Kidney (tissue), 14 donors: ENCODE measurements around the gene NUDT3. TPM values are rescaled to one million over a fixed set of nuclear protein-coding genes. Genes with fewer than 3 reads are reported as not detected.

Experiments used
- DNase-seq, 5 donors: peaks; one replicate each; pipeline ENCODE4 v3.0.0-alpha.2; 2013 to 2020
- FAIRE-seq: peaks from 2 replicates; lab custom pipeline; 2012; peaks lifted over from hg19 to GRCh38; lab: Jason Lieb, UNC
- H3K27ac ChIP-seq, 2 donors: one replicate each; pipeline ENCODE4 v1.7.0; 2013; ENCODE audit warnings: low read depth in 2 of 2, low read length in 2 of 2, inconsistent platforms in 1 of 2
- H3K27me3 ChIP-seq: one replicate; pipeline ENCODE4 v1.7.1; 2013; ENCODE audit warnings: low read length, inconsistent platforms; ENCODE audit not compliant: control insufficient read depth, insufficient read depth
- H3K36me3 ChIP-seq, 3 donors: one replicate each; pipeline versions ENCODE4 v1.7.0 to v1.7.1; 2013; ENCODE audit warnings: low read length in 3 of 3, control low read depth in 1 of 3, inconsistent platforms in 1 of 3; ENCODE audit not compliant: insufficient read depth in 3 of 3, control insufficient read depth in 2 of 3
- H3K4me1 ChIP-seq, 3 donors: one replicate each; pipeline versions ENCODE4 v1.7.0 to v1.7.1; 2013; ENCODE audit warnings: low read length in 3 of 3, inconsistent platforms in 1 of 3, low read depth in 1 of 3; ENCODE audit not compliant: control insufficient read depth in 2 of 3, insufficient read depth in 2 of 3
- H3K4me3 ChIP-seq, 3 donors: one replicate each; pipeline versions ENCODE4 v1.7.0 to v1.8.1; 2013; ENCODE audit warnings: low read length in 3 of 3, control low read depth in 1 of 3, inconsistent platforms in 1 of 3
- H3K9ac ChIP-seq, 3 donors: one replicate each; pipeline versions ENCODE4 v1.7.0 to v1.7.1; 2013; ENCODE audit warnings: low read length in 3 of 3, control low read depth in 1 of 3, inconsistent platforms in 1 of 3
- H3K9me3 ChIP-seq, 3 donors: one replicate each; pipeline versions ENCODE4 v1.7.0 to v1.7.1; 2013; ENCODE audit warnings: low read length in 3 of 3, control low read depth in 1 of 3, inconsistent platforms in 1 of 3; ENCODE audit not compliant: control insufficient read depth in 2 of 3, insufficient read depth in 1 of 3
- CTCF ChIP-seq: IDR thresholded peaks from 3 replicates; pipeline ENCODE4 v1.5.1; 2012; ENCODE audit warnings: mild to moderate bottlenecking, moderate library complexity, borderline replicate concordance; ENCODE audit not compliant: insufficient read depth; ENCODE audit errors: extremely low read depth
- intact Hi-C: fragments of 100-400 bp; cut with DNase I; formaldehyde crosslinking; loops from one replicate; pipeline ENCODE4 v1.11.1; 2022
- polyA plus RNA-seq: library from polyadenylated mRNA; stranded (reverse); fragments of 350-450 nt; fragmentation: Illumina TruSeq; extraction: RNeasy Lipid Tissue Mini Kit (QIAGEN cat#74804); gene quantifications from one replicate; pipeline ENCODE4 v1.2.3, GENCODE V29; 2014; ENCODE audit warnings: low read depth, low replicate concordance; ENCODE audit not compliant: insufficient read depth
- total RNA-seq: library from RNA; stranded (reverse); fragmentation: NEBNext Ultra II Directional; extraction: Animal tissue kit (Norgen Biotek cat#: 25700); gene quantifications from one replicate; pipeline ENCODE4 v1.2.1, GENCODE V29; 2021
- donor health status: control.
- donor health status: control.
- donor health status: control.
- donor health status: control.
- donor health status: control.
- donor health status: DM: yes; HTN: yes; CAD: no.
- donor health status: Normal renal cell carcinoma (clear cell type).

The NUDT3 gene
- total and polyA plus RNA-seq, 2 donors from 2014 or later, result 17.7 to 53.8 TPM

- no peak overlapping the region for H3K9ac ChIP-seq
- FAIRE-seq (no peak), DNase-seq (peak in 2 of 5 donors; percentile 42 to 61)
- no peaks in the 10 kb centered on the region for H3K36me3 ChIP-seq
- no peaks in the 10 kb centered on the region for H3K9me3 ChIP-seq
- H3K27ac ChIP-seq, result no peak overlapping the region
- H3K4me3 ChIP-seq, result no peak overlapping the region
- TF ChIP-seq CTCF, result no peak
- intact Hi-C loops, result no loop called here
- H3K4me1 ChIP-seq, result peaks cover 0 to 5% (median 0%) of the 10 kb centered on the region in 3 donors
- no peaks in the 10 kb centered on the region for H3K27me3 ChIP-seq
Measured at GRCh38 chr6:34316431-34317171, 75.9 kb downstream of the NUDT3 start.

- intact Hi-C loops, result no loop called here
- Histone ChIP-seq H3K9me3 (no peaks in the 10 kb centered on the region), H3K9ac (no peak overlapping the region), H3K27me3 (no peaks in the 10 kb centered on the region), H3K4me1 (peaks cover 0 to 5% (median 0%) of the 10 kb centered on the region in 3 donors), H3K27ac (no peak overlapping the region), H3K36me3 (no peaks in the 10 kb centered on the region), H3K4me3 (no peak overlapping the region)
- no peak for TF ChIP-seq CTCF
- FAIRE-seq (no peak), DNase-seq (no peak)
Measured at GRCh38 chr6:34315780-34316179, 76.7 kb downstream of the NUDT3 start.

- DNase-seq (no peak), FAIRE-seq (no peak)
- intact Hi-C loops, result no loop called here
- no peak overlapping the region for H3K9ac ChIP-seq
- H3K4me1 ChIP-seq, result peaks cover 0 to 5% (median 0%) of the 10 kb centered on the region in 3 donors
- no peaks in the 10 kb centered on the region for H3K9me3 ChIP-seq
- H3K27ac ChIP-seq, result no peak overlapping the region
- H3K36me3 ChIP-seq, result no peaks in the 10 kb centered on the region
- TF ChIP-seq CTCF, result no peak
- H3K4me3 ChIP-seq, result no peak overlapping the region
- no peaks in the 10 kb centered on the region for H3K27me3 ChIP-seq
Measured at GRCh38 chr6:34315256-34315655, 77.2 kb downstream of the NUDT3 start.
